Measurements from ENCODE around the gene SMIM24.

DNA sequence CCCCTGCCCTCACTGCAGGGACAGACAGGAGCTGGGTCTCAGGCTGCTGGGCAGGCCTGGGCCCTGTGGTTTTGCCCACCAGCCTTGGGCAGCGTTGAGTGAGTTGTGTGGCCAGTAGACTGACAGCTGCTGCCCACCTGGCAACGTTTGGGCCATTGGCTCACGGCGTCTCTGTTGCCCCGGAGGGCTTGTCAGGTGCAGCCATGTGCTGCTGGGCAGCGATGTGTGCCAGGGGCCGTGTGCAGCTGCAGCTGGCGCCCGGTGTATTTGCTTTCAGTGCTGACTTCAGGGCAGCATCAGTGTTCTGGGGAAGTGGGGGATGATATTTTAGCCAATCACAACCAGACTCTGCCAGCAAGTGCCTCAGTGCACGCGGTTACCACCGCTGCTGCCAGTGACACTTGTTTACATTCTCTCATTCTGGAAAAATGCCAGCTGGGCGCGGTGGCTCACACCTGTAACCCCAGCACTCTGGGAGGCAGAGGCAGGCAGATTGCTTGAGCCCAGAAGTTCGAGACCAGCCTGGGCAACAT is 36.4 kb upstream of the SMIM24 start:
- TF ChIP-seq, protein P1, sequence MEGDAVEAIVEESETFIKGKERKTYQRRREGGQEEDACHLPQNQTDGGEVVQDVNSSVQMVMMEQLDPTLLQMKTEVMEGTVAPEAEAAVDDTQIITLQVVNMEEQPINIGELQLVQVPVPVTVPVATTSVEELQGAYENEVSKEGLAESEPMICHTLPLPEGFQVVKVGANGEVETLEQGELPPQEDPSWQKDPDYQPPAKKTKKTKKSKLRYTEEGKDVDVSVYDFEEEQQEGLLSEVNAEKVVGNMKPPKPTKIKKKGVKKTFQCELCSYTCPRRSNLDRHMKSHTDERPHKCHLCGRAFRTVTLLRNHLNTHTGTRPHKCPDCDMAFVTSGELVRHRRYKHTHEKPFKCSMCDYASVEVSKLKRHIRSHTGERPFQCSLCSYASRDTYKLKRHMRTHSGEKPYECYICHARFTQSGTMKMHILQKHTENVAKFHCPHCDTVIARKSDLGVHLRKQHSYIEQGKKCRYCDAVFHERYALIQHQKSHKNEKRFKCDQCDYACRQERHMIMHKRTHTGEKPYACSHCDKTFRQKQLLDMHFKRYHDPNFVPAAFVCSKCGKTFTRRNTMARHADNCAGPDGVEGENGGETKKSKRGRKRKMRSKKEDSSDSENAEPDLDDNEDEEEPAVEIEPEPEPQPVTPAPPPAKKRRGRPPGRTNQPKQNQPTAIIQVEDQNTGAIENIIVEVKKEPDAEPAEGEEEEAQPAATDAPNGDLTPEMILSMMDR (IDR thresholded peaks at IDR 0.05), result no peak
- TF ChIP-seq POLR2A (IDR thresholded peaks at IDR 0.05), result no peak

Measured in heart left ventricle (tissue), 13 donors.